Sigmoid colon (tissue), 7 donors: ENCODE results near the gene SHB. TPM values are rescaled to one million over a fixed set of nuclear protein-coding genes. Genes with fewer than 3 reads are reported as not detected.

Source experiments
- DNase-seq: peaks from one replicate; pipeline ENCODE4 v3.0.0-alpha.2; 2019
- H3K27ac ChIP-seq, 4 donors: fragments of 200-600 bp; sonication (generic); one replicate each; pipeline ENCODE4 v1.5.1; 2016 to 2019; ENCODE audit warnings: mild to moderate bottlenecking in 1 of 4
- H3K27me3 ChIP-seq, 3 donors: fragments of 200-600 bp; sonication (generic); one replicate each; pipeline ENCODE4 v1.5.1; 2019; ENCODE audit warnings: mild to moderate bottlenecking in 1 of 3
- H3K36me3 ChIP-seq, 4 donors: fragments of 200-600 bp; sonication (generic); one replicate each; pipeline ENCODE4 v1.5.1; 2016 to 2019
- H3K4me1 ChIP-seq, 4 donors: fragments of 200-600 bp; sonication (generic); one replicate each; pipeline ENCODE4 v1.5.1; 2017 to 2019
- H3K4me3 ChIP-seq, 4 donors: fragments of 200-600 bp; sonication (generic); one replicate each; pipeline ENCODE4 v1.5.1; 2017 to 2019; ENCODE audit warnings: mild to moderate bottlenecking in 2 of 4, moderate library complexity in 1 of 4
- H3K9me3 ChIP-seq, 4 donors: fragments of 200-600 bp in 3 of 4; sonication (generic) in 3 of 4; one replicate each; pipeline versions ENCODE4 v1.5.1 to v1.6.1; 2013 to 2019
- EP300 ChIP-seq, 4 donors: sonication (generic); formaldehyde crosslinking; IDR thresholded peaks; one replicate each; pipeline ENCODE4 v1.6.1; 2017; ENCODE audit warnings: antibody characterized with exemption in 4 of 4
- POLR2A ChIP-seq, 2 donors: fragments of 450-650 bp; IDR thresholded peaks; one replicate each; pipeline ENCODE4 v1.6.1; 2016; ENCODE audit warnings: antibody characterized with exemption in 2 of 2, mild to moderate bottlenecking in 2 of 2, moderate library complexity in 2 of 2
- POLR2AphosphoS5 ChIP-seq, 4 donors: sonication (generic); formaldehyde crosslinking; IDR thresholded peaks; one replicate each; pipeline ENCODE4 v1.6.1; 2017; ENCODE audit warnings: antibody characterized with exemption in 4 of 4
- WGBS, 2 donors: extraction: QIAGEN DNeasy Blood & Tissue Kit; methylation state at CpG; one replicate each; pipeline ENCODE4 v1.1.7; 2013; 5-methylcytosine and 5-hydroxymethylcytosine counted together
- intact Hi-C: fragments of 100-400 bp; cut with DNase I; formaldehyde crosslinking; loops from one replicate; pipeline ENCODE4 v1.15.1; 2023
- polyA plus RNA-seq, 3 donors: library from polyadenylated mRNA; stranded (reverse); fragments of 200-250 nt; gene quantifications; one replicate each; pipeline ENCODE4 v1.2.3, GENCODE V29; 2013
- total RNA-seq, 4 donors: library from RNA; depleted of rRNA; stranded (reverse); fragments of >200 nt; gene quantifications; one replicate each; pipeline ENCODE4 v1.1.0, GENCODE V29; 2016
- TF ChIP-seq, protein P1 (sequence below), 4 experiments: fragments of 450-650 bp in 3 of 4; fragments of 200-600 bp in 1 of 4; IDR thresholded peaks; one replicate each; pipeline ENCODE4 v1.5.1; 2016 to 2019; ENCODE audit warnings: antibody characterized with exemption in 4 of 4, mild to moderate bottlenecking in 3 of 4, moderate library complexity in 2 of 4
- donor health status: healthy with polysubstance abuse.
- donor health status: Bipolar disorder and iron deficiency.
- donor health status: healthy.

SHB gene
- total and polyA plus RNA-seq, 7 donors = 6.8 to 33.7 (median 10.2) TPM

DNA sequence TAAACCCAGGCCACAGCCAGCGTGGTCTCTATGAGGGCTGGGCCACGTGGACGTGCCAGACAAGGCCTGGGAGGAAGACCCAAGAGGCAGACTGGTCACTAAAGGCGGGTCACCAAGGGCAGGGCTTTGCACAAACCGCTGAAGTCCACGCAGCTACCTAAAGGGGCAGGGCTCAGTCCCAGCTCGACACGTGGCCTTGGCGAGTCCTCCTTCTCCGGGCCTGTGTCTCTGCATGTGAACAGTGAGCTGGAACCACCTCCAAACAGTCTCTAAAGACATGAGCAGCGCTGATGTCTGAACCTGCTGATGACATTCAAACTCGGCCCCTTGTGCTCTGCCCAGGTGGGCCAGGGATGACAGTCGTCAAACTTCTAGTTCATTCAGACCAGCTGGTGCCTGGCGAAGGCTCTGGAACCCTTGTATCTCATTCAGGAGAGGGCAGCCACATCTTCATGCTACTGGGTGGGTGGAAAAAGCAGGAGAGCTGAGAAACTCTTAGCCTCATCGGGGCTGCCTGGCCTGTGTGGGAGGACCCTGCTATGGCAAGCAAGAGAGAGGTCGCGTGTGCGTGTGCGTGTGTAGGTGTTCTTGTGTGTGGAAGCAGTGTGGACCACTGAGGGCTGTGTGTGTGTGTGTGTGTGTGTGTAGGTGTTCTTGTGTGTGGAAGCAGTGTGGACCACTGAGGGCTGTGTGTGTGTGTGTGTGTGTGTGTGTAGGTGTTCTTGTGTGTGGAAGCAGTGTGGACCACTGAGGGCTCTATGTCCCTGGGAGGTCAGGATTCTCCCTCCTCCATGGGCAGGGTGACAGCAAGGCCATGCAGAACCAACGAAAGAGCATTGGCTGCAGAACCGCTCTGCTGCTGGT is 151.0 kb downstream of the SHB start:
- H3K4me1 ChIP-seq = peaks cover 0 to 19% (median 5%) of the 10 kb centered on the region in 4 donors
- WGBS, 2 donors = 87 to 91% methylated on average over 21 of the region's 21 CpGs
- intact Hi-C loops = no loop called here
- H3K27ac ChIP-seq = peak overlapping the region in 1 of 4 donors; percentile 67
- no peaks in the 10 kb centered on the region for H3K27me3 ChIP-seq
- no peak overlapping the region for H3K4me3 ChIP-seq
- no peaks in the 10 kb centered on the region for H3K9me3 ChIP-seq
- peaks cover 0 to 17% (median 3%) of the 10 kb centered on the region in 4 donors for H3K36me3 ChIP-seq
- TF ChIP-seq POLR2A (IDR thresholded peaks at IDR 0.05) (no peak), POLR2AphosphoS5 (IDR thresholded peaks at IDR 0.05) (no peak), EP300 (IDR thresholded peaks at IDR 0.05) (no peak)
- TF ChIP-seq, protein P1, sequence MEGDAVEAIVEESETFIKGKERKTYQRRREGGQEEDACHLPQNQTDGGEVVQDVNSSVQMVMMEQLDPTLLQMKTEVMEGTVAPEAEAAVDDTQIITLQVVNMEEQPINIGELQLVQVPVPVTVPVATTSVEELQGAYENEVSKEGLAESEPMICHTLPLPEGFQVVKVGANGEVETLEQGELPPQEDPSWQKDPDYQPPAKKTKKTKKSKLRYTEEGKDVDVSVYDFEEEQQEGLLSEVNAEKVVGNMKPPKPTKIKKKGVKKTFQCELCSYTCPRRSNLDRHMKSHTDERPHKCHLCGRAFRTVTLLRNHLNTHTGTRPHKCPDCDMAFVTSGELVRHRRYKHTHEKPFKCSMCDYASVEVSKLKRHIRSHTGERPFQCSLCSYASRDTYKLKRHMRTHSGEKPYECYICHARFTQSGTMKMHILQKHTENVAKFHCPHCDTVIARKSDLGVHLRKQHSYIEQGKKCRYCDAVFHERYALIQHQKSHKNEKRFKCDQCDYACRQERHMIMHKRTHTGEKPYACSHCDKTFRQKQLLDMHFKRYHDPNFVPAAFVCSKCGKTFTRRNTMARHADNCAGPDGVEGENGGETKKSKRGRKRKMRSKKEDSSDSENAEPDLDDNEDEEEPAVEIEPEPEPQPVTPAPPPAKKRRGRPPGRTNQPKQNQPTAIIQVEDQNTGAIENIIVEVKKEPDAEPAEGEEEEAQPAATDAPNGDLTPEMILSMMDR (IDR thresholded peaks at IDR 0.05) = no peak
- peak; percentile 60 for DNase-seq

DNA sequence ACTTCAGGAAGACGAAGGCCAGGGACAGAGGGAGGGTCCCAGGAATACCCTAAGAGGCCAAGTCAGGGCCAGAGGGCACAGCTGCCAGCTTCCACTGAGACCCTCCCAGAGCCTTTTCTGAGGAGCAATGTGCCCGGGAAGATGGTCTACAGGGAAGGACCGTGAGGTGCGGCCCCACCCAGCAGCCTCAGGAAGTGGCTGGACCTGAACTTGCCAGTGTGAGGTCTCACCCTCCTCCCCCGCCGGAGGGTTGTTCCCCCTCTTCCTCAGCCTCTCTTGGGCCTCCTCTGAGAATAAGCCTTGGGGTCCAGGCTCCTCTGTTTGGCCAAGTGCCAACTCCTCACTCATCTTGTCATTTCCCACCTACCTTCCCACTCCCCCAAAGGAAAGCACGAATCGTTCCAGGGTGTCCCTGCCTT is 151.7 kb downstream of the SHB start:
- TF ChIP-seq, protein P1 (IDR thresholded peaks at IDR 0.05) = no peak
- no peak for TF ChIP-seq POLR2A (IDR thresholded peaks at IDR 0.05)
- TF ChIP-seq EP300 (IDR thresholded peaks at IDR 0.05) = no peak
- TF ChIP-seq POLR2AphosphoS5 (IDR thresholded peaks at IDR 0.05) = no peak
- no peak overlapping the region for H3K4me3 ChIP-seq
- intact Hi-C loops = no loop called here
- DNase-seq = peak; percentile 62
- H3K9me3 ChIP-seq = no peaks in the 10 kb centered on the region
- H3K27me3 ChIP-seq = no peaks in the 10 kb centered on the region
- peaks cover 0 to 13% (median 5%) of the 10 kb centered on the region in 4 donors for H3K4me1 ChIP-seq
- H3K27ac ChIP-seq = peak overlapping the region in 3 of 4 donors; percentile 28 to 67 (median 55)
- WGBS, 2 donors = 80 to 82% methylated on average over 8 of the region's 8 CpGs
- H3K36me3 ChIP-seq = peaks cover 0 to 17% (median 3%) of the 10 kb centered on the region in 4 donors

DNA sequence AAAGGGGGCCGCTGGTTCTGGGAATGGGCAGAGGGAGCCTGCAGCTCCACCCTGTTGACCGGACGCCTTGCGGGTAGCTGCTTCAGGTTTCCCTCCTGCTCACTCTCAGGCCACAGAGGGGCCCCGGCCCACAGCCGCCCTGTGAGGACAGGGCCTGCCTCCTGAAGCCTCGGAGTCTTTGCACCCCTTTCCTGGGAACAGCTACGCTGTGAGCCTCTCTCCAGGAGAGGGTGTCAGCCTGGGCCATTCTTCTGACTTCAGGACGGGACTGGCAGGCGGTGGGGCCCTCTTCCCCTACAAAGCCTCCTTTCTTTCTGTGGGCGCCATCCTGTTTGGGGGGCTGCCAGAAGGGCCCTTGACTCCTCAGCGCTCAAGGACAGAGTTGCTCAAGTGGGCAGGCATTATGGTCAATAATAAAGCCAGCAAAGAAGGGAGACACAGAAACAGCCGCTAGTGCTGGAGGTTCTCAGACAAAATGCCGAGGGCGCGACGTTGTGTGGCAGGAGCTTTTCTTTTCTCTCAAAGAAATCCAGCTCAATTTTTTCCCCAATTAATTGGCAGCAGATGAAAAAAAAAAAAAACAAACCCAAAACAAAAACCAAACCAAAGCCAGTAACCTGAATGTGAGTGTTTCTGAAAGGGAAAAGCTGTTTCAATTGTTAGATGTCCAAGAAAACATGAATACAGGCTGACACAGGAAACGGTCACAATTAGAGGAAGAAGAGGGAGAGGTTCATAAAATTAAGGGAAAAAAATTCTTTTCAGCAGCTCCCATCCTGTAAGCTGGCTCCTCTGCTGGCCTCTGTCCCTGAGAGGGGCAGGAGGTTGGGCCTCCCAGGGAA is 152.3 kb downstream of the SHB start:
- no peaks in the 10 kb centered on the region for H3K9me3 ChIP-seq
- H3K4me3 ChIP-seq = no peak overlapping the region
- 90 to 91% methylated on average over 18 of the region's 18 CpGs for whole genome bisulfite sequencing, 2 donors
- H3K4me1 ChIP-seq = peaks cover 0 to 10% (median 3%) of the 10 kb centered on the region in 4 donors
- DNase-seq = peak; percentile 60
- TF ChIP-seq EP300 (IDR thresholded peaks at IDR 0.05) (no peak), POLR2A (IDR thresholded peaks at IDR 0.05) (no peak), POLR2AphosphoS5 (IDR thresholded peaks at IDR 0.05) (no peak)
- TF ChIP-seq, protein P1 (IDR thresholded peaks at IDR 0.05) = no peak
- H3K27me3 ChIP-seq = no peaks in the 10 kb centered on the region
- intact Hi-C loops = no loop called here
- H3K27ac ChIP-seq = peak overlapping the region in 3 of 4 donors; percentile 33 to 67 (median 55)
- H3K36me3 ChIP-seq = peaks cover 0 to 17% (median 3%) of the 10 kb centered on the region in 4 donors

DNA sequence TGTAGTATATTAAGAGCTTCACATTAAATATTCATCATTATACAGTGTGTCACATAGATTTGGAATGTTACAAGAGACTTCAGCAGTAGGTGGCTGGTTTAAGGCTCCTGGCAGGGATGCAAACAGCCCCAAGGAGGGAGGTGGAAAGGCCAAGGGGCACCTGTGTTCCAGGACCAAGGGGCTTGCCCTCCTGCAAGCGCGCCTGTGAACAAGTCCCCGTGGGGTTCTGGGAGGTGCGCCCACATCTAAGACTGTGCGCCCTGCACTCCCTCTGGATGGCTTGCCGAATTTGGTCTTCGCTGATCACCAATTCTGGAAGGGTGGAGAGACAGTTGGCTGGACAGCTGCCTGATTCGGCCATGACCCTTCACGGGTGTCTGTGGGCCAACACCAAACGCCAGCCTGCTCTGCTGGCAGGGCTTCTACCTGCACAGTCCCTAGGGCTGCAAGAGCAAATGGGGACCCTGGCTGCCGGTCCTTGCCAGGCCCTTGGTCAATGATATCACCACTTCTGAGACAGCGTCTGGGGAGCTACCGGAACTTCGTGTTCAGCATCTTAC is 153.0 kb downstream of the SHB start:
- peaks cover 0 to 10% (median 2%) of the 10 kb centered on the region in 4 donors for H3K4me1 ChIP-seq
- no peak overlapping the region for H3K4me3 ChIP-seq
- TF ChIP-seq POLR2AphosphoS5 (IDR thresholded peaks at IDR 0.05) (no peak), EP300 (IDR thresholded peaks at IDR 0.05) (no peak), POLR2A (IDR thresholded peaks at IDR 0.05) (no peak)
- TF ChIP-seq, protein P1 (IDR thresholded peaks at IDR 0.05) = no peak
- peaks cover 0 to 17% (median 3%) of the 10 kb centered on the region in 4 donors for H3K36me3 ChIP-seq
- 90 to 92% methylated on average over 14 of the region's 14 CpGs for WGBS, 2 donors
- peak overlapping the region in 3 of 4 donors; percentile 33 to 67 (median 55) for H3K27ac ChIP-seq
- peak; percentile 29 for DNase-seq
- H3K27me3 ChIP-seq = no peaks in the 10 kb centered on the region
- intact Hi-C loops = no loop called here
- no peaks in the 10 kb centered on the region for H3K9me3 ChIP-seq
